H9 (cell line): Measurements from ENCODE around the gene PLD1. TPM values are rescaled to one million over a fixed set of nuclear protein-coding genes. Genes with fewer than 3 reads are reported as not detected.

Source experiments
- DNase-seq: peaks from one replicate; pipeline ENCODE4 v3.0.0-alpha.2; 2017
- H2AFZ ChIP-seq: one replicate; pipeline ENCODE4 v1.6.1; 2013; ENCODE audit warnings: mild to moderate bottlenecking, low read length, control low read depth, moderate library complexity
- H2AK5ac ChIP-seq: 2 replicates; pipeline ENCODE4 v1.6.1; 2013; ENCODE audit warnings: low read length, control low read depth, mixed read lengths; ENCODE audit not compliant: insufficient read length
- H2BK120ac ChIP-seq: one replicate; pipeline ENCODE4 v1.6.1; 2013; ENCODE audit warnings: low read depth, mild to moderate bottlenecking, low read length, control low read depth, inconsistent platforms; ENCODE audit not compliant: poor library complexity, severe bottlenecking
- H2BK12ac ChIP-seq: 2 replicates; pipeline ENCODE4 v1.6.1; 2013; ENCODE audit warnings: low read length, control low read depth, mixed read lengths, low read depth; ENCODE audit not compliant: insufficient read length
- H2BK15ac ChIP-seq: 2 replicates; pipeline ENCODE4 v1.6.1; 2013; ENCODE audit warnings: low read depth, low read length, control low read depth
- H2BK20ac ChIP-seq: one replicate; pipeline ENCODE4 v1.6.1; 2013; ENCODE audit warnings: low read depth, mild to moderate bottlenecking, low read length, control low read depth, inconsistent platforms; ENCODE audit not compliant: poor library complexity, severe bottlenecking
- H2BK5ac ChIP-seq: 2 replicates; pipeline ENCODE4 v1.6.1; 2013; ENCODE audit warnings: low read length, control low read depth, mixed read lengths; ENCODE audit not compliant: insufficient read length
- H3K14ac ChIP-seq: 2 replicates; pipeline ENCODE4 v1.6.1; 2013; ENCODE audit warnings: low read length, control low read depth; ENCODE audit not compliant: insufficient read depth
- H3K18ac ChIP-seq: 2 replicates; pipeline ENCODE4 v1.6.1; 2013; ENCODE audit warnings: low read depth, mild to moderate bottlenecking, mixed read lengths, low read length, control low read depth; ENCODE audit not compliant: insufficient read length
- H3K23ac ChIP-seq: 2 replicates; pipeline ENCODE4 v1.6.1; 2013; ENCODE audit warnings: low read length, control low read depth, mixed read lengths, low read depth; ENCODE audit not compliant: insufficient read length
- H3K23me2 ChIP-seq: 2 replicates; pipeline ENCODE4 v1.6.1; 2013; ENCODE audit warnings: low read depth, mild to moderate bottlenecking, mixed read lengths, low read length, control low read depth; ENCODE audit not compliant: insufficient read length, poor library complexity, severe bottlenecking
- H3K27ac ChIP-seq: 2 replicates; pipeline ENCODE4 v1.5.1; 2013; ENCODE audit warnings: low read length, control low read depth, mixed read lengths, low read depth; ENCODE audit not compliant: insufficient read length
- H3K27me3 ChIP-seq: 2 replicates; pipeline ENCODE4 v1.6.1; 2013; ENCODE audit warnings: low read length, control low read depth, inconsistent platforms; ENCODE audit not compliant: insufficient read depth
- H3K4ac ChIP-seq: 2 replicates; pipeline ENCODE4 v1.6.1; 2013; ENCODE audit warnings: low read depth, mild to moderate bottlenecking, control low read depth, inconsistent platforms, low read length, moderate library complexity
- H3K4me1 ChIP-seq: 2 replicates; pipeline ENCODE4 v1.6.1; 2013; ENCODE audit warnings: low read length, control low read depth, inconsistent platforms; ENCODE audit not compliant: insufficient read depth
- H3K4me2 ChIP-seq: 2 replicates; pipeline ENCODE4 v1.6.1; 2013; ENCODE audit warnings: low read length, control low read depth, mixed read lengths; ENCODE audit not compliant: insufficient read length, insufficient read depth
- H3K56ac ChIP-seq: 2 replicates; pipeline ENCODE4 v1.6.1; 2013; ENCODE audit warnings: low read depth, mild to moderate bottlenecking, mixed read lengths, low read length, control low read depth; ENCODE audit not compliant: insufficient read length
- H3K79me1 ChIP-seq: 2 replicates; pipeline ENCODE4 v1.6.1; 2013; ENCODE audit warnings: low read depth, mild to moderate bottlenecking, moderate library complexity, low read length, control low read depth, inconsistent platforms; ENCODE audit not compliant: insufficient read depth, poor library complexity, severe bottlenecking
- H3K79me2 ChIP-seq: 2 replicates; pipeline ENCODE4 v1.6.1; 2013; ENCODE audit warnings: low read length, control low read depth, inconsistent platforms; ENCODE audit not compliant: insufficient read depth
- H3K9ac ChIP-seq: 2 replicates; pipeline ENCODE4 v1.6.1; 2013; ENCODE audit warnings: low read length, control low read depth, mixed read lengths; ENCODE audit not compliant: insufficient read length; ENCODE audit errors: extremely low read depth
- H3K9me3 ChIP-seq: one replicate; pipeline ENCODE4 v1.6.1; 2013; ENCODE audit warnings: low read depth, low read length, inconsistent platforms; ENCODE audit not compliant: control insufficient read depth
- H3T11ph ChIP-seq: one replicate; pipeline ENCODE4 v1.6.1; 2013; ENCODE audit warnings: mild to moderate bottlenecking, low read length, control low read depth, inconsistent platforms
- H4K20me1 ChIP-seq: one replicate; pipeline ENCODE4 v1.6.1; 2013; ENCODE audit not compliant: control insufficient read depth, insufficient read length, insufficient read depth
- H4K5ac ChIP-seq: 2 replicates; pipeline ENCODE4 v1.6.1; 2013; ENCODE audit warnings: low read depth, mild to moderate bottlenecking, mixed read lengths, low read length, control low read depth; ENCODE audit not compliant: insufficient read length
- H4K8ac ChIP-seq: replicated peaks from 2 replicates; pipeline ENCODE4 v1.6.1; 2013; ENCODE audit warnings: low read length, control low read depth, mixed read lengths, low read depth; ENCODE audit not compliant: insufficient read length
- H4K91ac ChIP-seq: 2 replicates; pipeline ENCODE4 v1.6.1; 2013; ENCODE audit warnings: low read depth, mild to moderate bottlenecking, moderate library complexity, mixed read lengths, low read length, control low read depth; ENCODE audit not compliant: insufficient read length
- H3K27ac Mint-ChIP-seq, 3 experiments: 2 replicates in 2 of 3; 3 replicates in 1 of 3; pipeline ENCODE4 v1.8.0; 2020 to 2021; ENCODE audit warnings: mixed read lengths in 3 of 3, mild to moderate bottlenecking in 1 of 3, moderate library complexity in 1 of 3
- H3K27me3 Mint-ChIP-seq: 2 replicates; pipeline ENCODE4 v1.8.0; 2021; ENCODE audit warnings: low read depth, mild to moderate bottlenecking, moderate library complexity, mixed read lengths
- H3K36me3 Mint-ChIP-seq, 3 experiments: 2 replicates in 2 of 3; 3 replicates in 1 of 3; pipeline ENCODE4 v1.8.0; 2020 to 2021; ENCODE audit warnings: low read depth in 3 of 3, mixed read lengths in 3 of 3; ENCODE audit not compliant: insufficient read depth in 1 of 3
- H3K4me1 Mint-ChIP-seq, 2 experiments: 2 replicates each; pipeline ENCODE4 v1.8.0; 2020; ENCODE audit warnings: mixed read lengths in 2 of 2
- H3K4me3 Mint-ChIP-seq, 2 experiments: 2 replicates in 1 of 2; 3 replicates in 1 of 2; pipeline ENCODE4 v1.8.0; 2020 to 2021; ENCODE audit warnings: mild to moderate bottlenecking in 2 of 2, mixed read lengths in 2 of 2, moderate library complexity in 1 of 2
- H3K9me3 Mint-ChIP-seq, 2 experiments: 2 replicates in 1 of 2; 3 replicates in 1 of 2; pipeline ENCODE4 v1.8.0; 2020; ENCODE audit warnings: mild to moderate bottlenecking in 2 of 2, mixed read lengths in 2 of 2, moderate library complexity in 1 of 2
- CTCF ChIP-seq: fragments of 200-600 bp; sonication (generic); conservative IDR thresholded peaks from 3 replicates; pipeline ENCODE4 v1.8.0; 2021; ENCODE audit warnings: antibody characterized with exemption, mild to moderate bottlenecking
- WGBS: extraction: QIAGEN DNeasy Blood & Tissue Kit; methylation state at CpG from one replicate; pipeline ENCODE4 v1.1.7; 2013; ENCODE audit warnings: missing lambda C conversion rate, low lambda C conversion rate, mixed read lengths; ENCODE audit not compliant: insufficient read length; ENCODE audit errors: extremely low coverage; 5-methylcytosine and 5-hydroxymethylcytosine counted together
- total RNA-seq: library from RNA; stranded (reverse); gene quantifications from 2 replicates; pipeline ENCODE4 v1.2.1, GENCODE V29; 2021

PLD1 gene
- total RNA-seq, 1 experiment from 2014 or later: 1.8 TPM

- Mint-ChIP-seq H3K4me1 (no peaks in the 10 kb centered on the region), H3K4me3 (no peak overlapping the region), H3K36me3 (no peaks in the 10 kb centered on the region), H3K27me3 (no peaks in the 10 kb centered on the region), H3K27ac (no peak overlapping the region), H3K9me3 (no peaks in the 10 kb centered on the region)
- no peak overlapping the region for H4K8ac ChIP-seq
- no peak overlapping the region for H3K18ac ChIP-seq
- no peak overlapping the region for H2AFZ ChIP-seq
- no peak overlapping the region for H3K56ac ChIP-seq
- H3K23me2 ChIP-seq: no peaks in the 10 kb centered on the region
- H2BK20ac ChIP-seq: no peak overlapping the region
- H3K23ac ChIP-seq: no peak overlapping the region
- no peak overlapping the region for H3T11ph ChIP-seq
- H2BK12ac ChIP-seq: no peak overlapping the region
- H2AK5ac ChIP-seq: no peak overlapping the region
- DNase-seq: no peak
- H3K79me1 ChIP-seq: no peaks in the 10 kb centered on the region
- no CpG with 5 or more reads among the region's 5 CpGs for WGBS
- no peak overlapping the region for H3K9ac ChIP-seq
- no peak overlapping the region for H3K4ac ChIP-seq
- TF ChIP-seq CTCF: no peak
- no peak overlapping the region for H3K4me2 ChIP-seq
- H3K27ac ChIP-seq: no peak overlapping the region
- H4K91ac ChIP-seq: no peak overlapping the region
- no peak overlapping the region for H3K14ac ChIP-seq
- H4K20me1 ChIP-seq: no peaks in the 10 kb centered on the region
- no peak overlapping the region for H2BK15ac ChIP-seq
- H4K5ac ChIP-seq: no peak overlapping the region
- no peak overlapping the region for H2BK120ac ChIP-seq
- no peak overlapping the region for H2BK5ac ChIP-seq
- no peaks in the 10 kb centered on the region for H3K27me3 ChIP-seq
- H3K9me3 ChIP-seq: no peaks in the 10 kb centered on the region
- H3K79me2 ChIP-seq: no peaks in the 10 kb centered on the region
- H3K4me1 ChIP-seq: no peaks in the 10 kb centered on the region
Measured at GRCh38 chr3:171604370-171604769, 205.9 kb downstream of the PLD1 start.
